ENCODE results near the gene THADA. TPM values are rescaled to one million over a fixed set of nuclear protein-coding genes. Genes with fewer than 3 reads are reported as not detected.

The THADA gene
- polyA plus RNA-seq, 3 donors, result 7.3 to 11.2 (median 9.7) TPM

- 36% methylated on average over 3 of the region's 6 CpGs for WGBS (ENCODE audit: insufficient coverage)
- Mint-ChIP-seq H3K36me3 (peaks cover 6 to 16% of the 10 kb centered on the region in 2 donors), H3K27ac (peak overlapping the region; percentile 36 to 95 (median 88)), H3K27me3 (ENCODE audit: low read depth in 3 of 3) (no peaks in the 10 kb centered on the region), H3K4me3 (no peak overlapping the region), H3K9me3 (no peaks in the 10 kb centered on the region), H3K4me1 (peaks cover 60% of the 10 kb centered on the region)
- Histone ChIP-seq H2AFZ (ENCODE audit: insufficient read depth, low read depth, low read length, poor library complexity, severe bottlenecking) (peak overlapping the region; percentile 1), H3K79me2 (ENCODE audit: insufficient read depth, low read length) (peaks cover 13% of the 10 kb centered on the region), H3K4me1 (ENCODE audit: control insufficient read depth in 1 of 2, insufficient read depth in 2 of 2, low read length in 2 of 2) (peaks cover 33 to 56% of the 10 kb centered on the region in 2 donors), H3K27ac (ENCODE audit: low read depth in 1 of 2, low read length in 2 of 2) (peak overlapping the region in 1 of 2 donors; percentile 85), H3K4me2 (replicated peaks; ENCODE audit: extremely low read depth, low read length, poor library complexity, severe bottlenecking) (no peak overlapping the region), H3K4me3 (replicated peaks in 1 of 3; ENCODE audit: low read depth in 2 of 3, low read length in 3 of 3) (peak overlapping the region in 1 of 3 experiments; percentile 18), H3K9me3 (replicated peaks in 1 of 2; ENCODE audit: control insufficient read depth in 1 of 2, insufficient read depth in 1 of 2, low read length in 2 of 2) (no peaks in the 10 kb centered on the region), H4K20me1 (ENCODE audit: insufficient read depth, low read length) (no peaks in the 10 kb centered on the region), H3K9ac (ENCODE audit: insufficient read depth, low read length, poor library complexity, severe bottlenecking) (no peak overlapping the region), H3K36me3 (replicated peaks in 1 of 2; ENCODE audit: control insufficient read depth in 1 of 2, insufficient read depth in 2 of 2, low read length in 2 of 2) (no peaks in the 10 kb centered on the region), H3K27me3 (ENCODE audit: control insufficient read depth in 2 of 2, insufficient read depth in 2 of 2, low read length in 2 of 2) (no peaks in the 10 kb centered on the region)
- intact Hi-C loops (cut with micrococcal nuclease), result loop anchor here in 1 of 2 donors (5.0 kb wide), 1 partner anchor 38 kb away; no protein-coding TSS in a partner anchor
- no peak for TF ChIP-seq CTCF (IDR thresholded peaks at IDR 0.05)
- DNase-seq, result no peak
Measured at GRCh38 chr2:43424262-43425207, 171.3 kb downstream of the THADA start.

GRCh38 chr2:43423941-43424261 lies 171.9 kb downstream of the THADA start:
- H2AFZ ChIP-seq (ENCODE audit: insufficient read depth, low read depth, low read length, poor library complexity, severe bottlenecking), result peak overlapping the region; percentile 1
- no peak overlapping the region for H3K9ac ChIP-seq (ENCODE audit: insufficient read depth, low read length, poor library complexity, severe bottlenecking)
- no peaks in the 10 kb centered on the region for H3K36me3 ChIP-seq (replicated peaks in 1 of 2; ENCODE audit: control insufficient read depth in 1 of 2, insufficient read depth in 2 of 2, low read length in 2 of 2)
- no peaks in the 10 kb centered on the region for H3K27me3 Mint-ChIP-seq (ENCODE audit: low read depth in 3 of 3)
- H3K27ac Mint-ChIP-seq, result peak overlapping the region in 4 of 7 donors; percentile 33 to 84 (median 56)
- H3K4me3 Mint-ChIP-seq, result no peak overlapping the region
- intact Hi-C loops (cut with micrococcal nuclease), result no loop called here
- no peak overlapping the region for H3K4me2 ChIP-seq (replicated peaks; ENCODE audit: extremely low read depth, low read length, poor library complexity, severe bottlenecking)
- H3K4me3 ChIP-seq (replicated peaks in 1 of 3; ENCODE audit: low read depth in 2 of 3, low read length in 3 of 3), result peak overlapping the region in 1 of 3 experiments; percentile 18
- H3K4me1 ChIP-seq (ENCODE audit: control insufficient read depth in 1 of 2, insufficient read depth in 2 of 2, low read length in 2 of 2), result peaks cover 40 to 62% of the 10 kb centered on the region in 2 donors
- peak overlapping the region in 1 of 2 donors; percentile 85 for H3K27ac ChIP-seq (ENCODE audit: low read depth in 1 of 2, low read length in 2 of 2)
- no peaks in the 10 kb centered on the region for H4K20me1 ChIP-seq (ENCODE audit: insufficient read depth, low read length)
- TF ChIP-seq CTCF (IDR thresholded peaks at IDR 0.05), result no peak
- peaks cover 6 to 20% of the 10 kb centered on the region in 2 donors for H3K36me3 Mint-ChIP-seq
- peaks cover 13% of the 10 kb centered on the region for H3K79me2 ChIP-seq (ENCODE audit: insufficient read depth, low read length)
- DNase-seq, result no peak
- H3K9me3 Mint-ChIP-seq, result peaks cover 0 to 3% (median 0%) of the 10 kb centered on the region in 7 donors
- peaks cover 66% of the 10 kb centered on the region for H3K4me1 Mint-ChIP-seq
- no peaks in the 10 kb centered on the region for H3K27me3 ChIP-seq (ENCODE audit: control insufficient read depth in 2 of 2, insufficient read depth in 2 of 2, low read length in 2 of 2)
- H3K9me3 ChIP-seq (replicated peaks in 1 of 2; ENCODE audit: control insufficient read depth in 1 of 2, insufficient read depth in 1 of 2, low read length in 2 of 2), result no peaks in the 10 kb centered on the region

Measured in CD14-positive monocyte (primary cell).